ENCODE measurements around the gene REM2.

DNA sequence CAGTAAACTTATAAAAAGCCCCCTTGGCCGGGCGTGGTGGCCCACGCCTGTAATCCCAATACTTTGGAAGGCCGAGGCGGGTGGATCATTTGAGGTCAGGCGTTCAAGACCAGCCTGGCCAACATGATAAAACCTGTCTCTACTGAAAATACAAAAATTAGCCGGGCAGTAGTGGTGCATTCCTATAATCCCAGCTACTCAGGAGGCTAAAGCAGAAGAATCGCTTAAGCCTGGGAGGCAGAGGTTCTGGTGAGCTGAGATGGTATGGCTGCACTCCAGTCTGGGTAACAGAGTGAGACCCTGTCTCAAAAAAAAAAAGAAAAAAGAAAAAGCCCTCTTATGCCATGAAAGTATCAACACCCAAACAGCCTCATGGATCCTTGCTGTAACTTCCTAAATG lies 42.5 kb downstream of the REM2 start:
- TF ChIP-seq FOXJ3 (CRISPR knock-in tag; IDR thresholded peaks at IDR 0.05) (no peak), NFIC (IDR thresholded peaks at IDR 0.05; ENCODE audit: borderline replicate concordance) (no peak), GATA2 (CRISPR knock-in tag; IDR thresholded peaks at IDR 0.05) (no peak), CTCF (IDR thresholded peaks at IDR 0.05) (no peak), ZBTB33 (IDR thresholded peaks at IDR 0.05; ENCODE audit: borderline replicate concordance, low read depth) (no peak)
